HUDEP-2 (cell line): ENCODE data around the gene CYTH4.

Experiments
- DNase-seq, 76 experiments: peaks; one replicate each; lab custom pipeline; 2025; ENCODE audit not compliant: unreplicated experiment in 76 of 76; lab: John Stamatoyannopoulos, UW

CYTH4 gene

DNA sequence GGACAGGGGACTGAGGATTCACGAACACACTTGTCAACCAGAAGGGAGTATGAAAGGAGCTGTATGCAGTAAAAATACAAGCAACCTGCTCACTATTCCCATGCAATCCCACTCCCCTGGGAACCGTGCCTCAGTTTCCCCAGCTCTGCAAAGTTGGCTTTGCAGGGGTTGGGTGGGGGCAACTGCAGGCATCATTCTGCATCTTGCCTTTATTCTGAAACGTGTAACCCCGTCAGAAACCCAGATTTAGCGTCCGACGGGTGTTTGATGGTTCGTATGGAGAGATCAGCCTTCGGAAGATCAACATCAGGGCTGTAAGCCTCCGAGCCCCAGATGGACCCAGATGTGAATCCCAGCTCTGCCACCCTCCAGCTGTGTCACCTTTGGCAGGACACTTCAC lies 3.6 kb downstream of the CYTH4 start:
- no peak for DNase-seq

DNA sequence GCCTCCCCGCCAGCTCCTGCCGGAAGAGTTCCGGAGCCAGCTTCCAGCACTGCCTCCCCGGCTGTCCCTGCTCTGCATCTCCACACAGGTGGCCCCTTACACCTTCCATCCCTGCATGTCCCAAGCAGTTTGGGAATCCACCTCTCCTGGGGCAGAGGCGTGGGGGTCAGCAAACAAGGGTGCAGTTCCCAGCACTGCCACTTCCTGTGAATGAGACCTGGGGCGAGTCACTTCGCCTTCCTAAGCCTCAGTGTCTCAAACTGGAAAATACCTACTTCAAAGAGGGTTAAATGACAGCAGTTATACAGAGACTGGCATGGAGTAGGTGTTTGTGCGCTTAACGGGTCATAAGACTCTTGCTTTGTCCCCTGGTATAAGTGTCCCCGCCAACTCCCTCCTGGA lies 5.2 kb downstream of the CYTH4 start:
- no peak for DNase-seq

DNA sequence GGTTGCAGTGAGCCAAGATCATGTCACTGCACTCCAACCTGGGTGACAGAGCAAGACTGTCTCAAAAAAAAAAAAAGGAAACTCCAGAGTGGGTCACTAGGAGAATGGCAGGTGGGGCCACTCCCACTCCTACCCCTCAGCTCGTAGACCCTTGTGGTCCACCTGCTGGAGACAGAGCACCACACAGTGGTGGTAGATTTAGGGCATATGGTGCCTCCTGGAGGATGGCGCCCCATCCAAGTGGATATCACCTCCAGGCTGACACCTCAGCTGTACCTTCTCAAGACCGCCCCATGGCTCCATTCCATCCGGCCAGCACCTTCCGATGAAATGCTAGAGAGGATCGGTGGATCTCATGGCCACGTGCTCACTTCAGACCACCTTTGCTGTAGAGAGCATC lies 6.2 kb downstream of the CYTH4 start:
- DNase-seq, result no peak

DNA sequence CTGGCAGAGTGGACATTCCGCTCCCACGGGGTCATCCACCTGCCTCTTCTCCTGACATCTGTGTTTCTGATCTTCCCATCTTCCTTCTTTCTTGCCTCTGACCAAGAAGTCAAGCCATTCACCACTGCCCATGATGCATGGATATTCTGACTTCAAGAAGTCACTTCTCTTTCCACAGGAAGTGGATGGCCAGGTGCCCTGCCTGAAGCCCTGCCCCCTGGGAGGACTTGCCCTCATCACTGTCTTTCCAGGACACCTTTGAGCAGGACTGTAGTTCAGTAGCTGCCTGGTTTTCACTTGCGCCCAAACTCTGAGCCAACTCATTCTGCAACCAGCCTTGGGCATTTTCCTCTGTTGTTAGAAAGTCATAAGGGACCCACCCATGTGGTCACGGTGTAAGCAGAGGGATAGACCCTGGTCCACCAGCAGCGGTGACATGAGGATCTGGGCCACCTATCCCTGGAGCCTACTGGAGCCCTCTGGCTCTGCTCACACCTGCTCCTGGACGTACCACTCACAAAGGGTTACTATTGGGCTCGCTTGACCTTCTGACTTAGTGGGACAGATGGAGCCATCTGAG lies 6.9 kb downstream of the CYTH4 start:
- no peak for DNase-seq

DNA sequence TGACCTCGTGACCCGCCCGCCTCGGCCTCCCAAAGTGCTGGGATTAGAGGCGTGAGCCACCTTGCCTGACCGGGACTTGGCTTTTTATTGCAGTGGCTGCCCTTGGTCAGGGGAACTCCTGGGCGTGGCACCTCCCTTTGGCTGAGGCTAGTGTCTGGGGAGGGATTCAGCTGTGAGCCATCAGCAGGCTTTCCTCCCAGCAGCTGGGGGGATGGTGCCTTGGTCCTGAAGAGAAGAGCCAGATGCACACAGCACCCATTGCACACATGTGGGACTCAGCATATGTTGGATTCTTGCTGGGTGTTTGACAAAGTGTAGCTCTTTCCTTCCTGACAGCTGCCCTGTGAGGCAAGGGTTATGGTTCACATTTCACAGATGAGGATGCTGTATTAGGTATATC lies 8.4 kb downstream of the CYTH4 start:
- no peak for DNase-seq

DNA sequence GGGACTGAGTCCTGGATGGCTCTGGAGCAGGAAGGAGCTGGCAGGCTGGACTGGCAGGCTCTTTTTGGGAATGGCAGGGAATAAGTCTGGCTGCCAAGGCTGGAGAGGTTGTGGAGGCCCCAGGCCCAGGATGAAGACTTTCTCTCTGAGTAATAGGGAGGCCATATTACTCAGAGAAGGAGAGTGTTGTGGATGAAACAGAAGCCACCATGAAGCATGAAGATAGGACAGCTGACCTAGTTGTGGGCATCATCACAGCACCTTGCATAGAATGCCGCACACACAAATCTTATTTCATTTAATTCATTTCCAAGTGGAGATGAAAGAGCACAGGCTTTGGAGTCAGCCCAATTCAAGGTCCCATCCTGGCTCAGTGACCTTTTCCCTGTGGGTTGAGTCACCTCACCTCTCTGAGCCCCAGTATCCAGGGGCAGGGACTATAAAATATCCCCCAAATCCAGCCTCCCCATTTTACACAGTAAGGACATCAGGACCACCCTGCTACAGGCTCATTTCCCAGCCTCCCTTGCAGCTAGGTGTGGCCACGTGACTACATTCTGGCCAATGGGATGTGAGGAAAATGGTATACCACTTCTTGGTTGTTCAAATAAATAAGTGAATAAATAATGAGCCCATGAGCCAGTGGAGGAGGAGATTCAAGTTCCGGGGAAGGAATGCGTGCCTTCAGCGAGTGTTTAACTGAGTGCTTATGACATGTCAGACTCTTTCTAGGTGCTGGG lies 9.4 kb downstream of the CYTH4 start:
- DNase-seq, result no peak

DNA sequence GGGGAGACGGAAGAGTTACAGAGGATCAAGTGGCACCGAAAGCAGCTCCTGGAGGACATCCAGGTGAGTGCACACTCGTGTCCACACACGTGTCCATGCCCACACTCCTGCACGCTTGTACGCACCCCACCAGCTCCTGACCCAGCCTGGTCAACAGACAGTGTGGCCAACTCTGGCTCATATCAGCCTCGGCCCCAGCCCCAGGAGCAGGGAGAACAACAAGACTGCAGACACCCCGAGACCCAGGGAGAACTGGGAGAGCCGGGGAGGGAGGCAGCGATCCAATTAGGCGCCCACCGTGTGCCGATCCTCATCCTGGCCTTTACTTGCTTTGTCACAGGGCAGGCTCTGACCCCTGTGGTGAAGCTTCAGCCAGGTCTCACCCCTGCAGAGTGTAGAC lies 10.3 kb downstream of the CYTH4 start:
- no peak for DNase-seq

DNA sequence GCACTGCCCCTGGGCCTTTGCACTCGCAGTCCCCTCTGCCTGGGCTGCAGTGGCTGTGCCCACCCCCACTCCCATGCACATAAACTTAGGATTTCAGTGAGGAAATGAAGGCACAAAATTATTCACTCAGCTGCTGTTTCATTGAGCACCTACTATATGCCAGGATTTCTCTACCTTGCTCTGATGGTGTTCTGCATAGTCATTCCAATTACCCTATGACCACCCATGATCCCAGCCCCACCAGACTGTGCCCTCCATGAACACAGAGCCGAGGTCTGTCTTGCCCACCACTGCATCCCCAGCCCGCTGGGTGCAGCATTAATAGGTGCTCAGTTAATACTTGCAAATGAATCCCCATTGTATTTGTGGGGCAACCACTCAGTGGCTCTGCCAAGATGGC lies 10.9 kb downstream of the CYTH4 start:
- no peak for DNase-seq

DNA sequence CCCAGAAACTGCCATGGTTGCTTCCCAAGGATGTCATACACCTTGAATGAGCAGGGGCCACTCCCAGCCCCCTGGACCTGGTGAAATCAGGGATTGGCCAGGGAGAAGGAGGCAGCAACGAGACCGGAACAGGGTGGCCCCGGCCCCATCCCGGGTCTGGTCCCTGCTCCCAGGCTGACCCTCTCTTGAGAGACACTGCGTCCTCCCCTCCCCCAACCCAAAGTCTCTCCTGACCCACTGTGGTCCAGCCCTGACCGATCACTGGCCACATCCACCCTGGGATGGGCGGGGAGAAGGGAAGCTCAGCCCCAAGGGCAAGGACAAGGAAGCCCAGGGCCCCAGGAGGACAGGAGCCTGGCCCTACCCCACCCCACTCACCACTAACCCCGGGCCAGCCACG lies 12.4 kb downstream of the CYTH4 start:
- DNase-seq, result no peak

DNA sequence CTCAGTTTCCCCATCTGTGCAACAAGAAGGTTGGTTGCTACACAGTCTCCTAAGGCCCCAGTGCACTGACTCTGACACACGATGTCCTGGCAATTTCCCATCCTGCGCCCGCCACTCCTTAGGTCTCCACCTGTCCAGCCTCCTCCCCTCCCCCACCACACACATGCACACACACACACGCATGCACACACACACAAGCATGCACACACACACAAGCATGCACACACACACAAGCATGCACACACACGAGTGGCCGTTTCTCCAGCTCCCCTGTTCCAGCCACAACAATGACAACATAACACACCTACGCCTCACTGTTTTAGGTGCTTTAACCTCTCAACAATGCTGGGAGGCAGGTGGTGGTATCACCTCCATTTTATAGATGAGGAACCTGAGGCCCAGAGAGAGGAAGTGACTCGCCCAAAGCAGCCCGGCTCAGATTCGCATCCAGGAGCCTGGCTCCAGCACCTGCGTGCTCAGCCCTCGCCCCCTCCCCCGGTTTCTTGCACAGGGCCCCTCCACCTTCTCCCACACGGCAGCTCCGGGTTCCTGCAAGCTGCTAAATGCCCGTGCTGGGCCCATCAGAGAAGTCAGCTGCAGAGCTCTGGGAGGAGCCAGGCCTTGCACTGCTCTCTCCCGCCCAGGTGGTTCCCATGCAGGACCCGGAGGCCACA lies 13.0 kb downstream of the CYTH4 start:
- DNase-seq, result no peak

DNA sequence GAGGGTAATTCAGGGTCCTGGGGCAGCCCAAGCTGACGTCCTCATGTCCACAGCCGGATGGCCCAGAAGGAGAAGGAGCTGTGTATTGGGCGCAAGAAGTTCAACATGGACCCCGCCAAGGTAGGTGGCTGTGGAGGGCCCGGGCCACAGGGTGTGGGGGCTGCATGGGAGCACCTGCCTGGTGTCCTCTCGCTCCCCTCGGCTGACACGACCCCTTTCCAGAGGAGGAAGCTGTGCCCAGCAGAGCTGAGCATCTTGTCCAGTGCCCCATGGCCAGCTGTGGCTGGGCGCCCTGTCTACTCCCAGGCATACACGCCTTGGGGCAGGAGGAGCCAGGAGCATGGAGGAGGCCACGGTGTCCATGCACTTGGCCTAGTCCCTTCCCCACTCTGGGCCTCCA lies 13.6 kb downstream of the CYTH4 start:
- no peak for DNase-seq

DNA sequence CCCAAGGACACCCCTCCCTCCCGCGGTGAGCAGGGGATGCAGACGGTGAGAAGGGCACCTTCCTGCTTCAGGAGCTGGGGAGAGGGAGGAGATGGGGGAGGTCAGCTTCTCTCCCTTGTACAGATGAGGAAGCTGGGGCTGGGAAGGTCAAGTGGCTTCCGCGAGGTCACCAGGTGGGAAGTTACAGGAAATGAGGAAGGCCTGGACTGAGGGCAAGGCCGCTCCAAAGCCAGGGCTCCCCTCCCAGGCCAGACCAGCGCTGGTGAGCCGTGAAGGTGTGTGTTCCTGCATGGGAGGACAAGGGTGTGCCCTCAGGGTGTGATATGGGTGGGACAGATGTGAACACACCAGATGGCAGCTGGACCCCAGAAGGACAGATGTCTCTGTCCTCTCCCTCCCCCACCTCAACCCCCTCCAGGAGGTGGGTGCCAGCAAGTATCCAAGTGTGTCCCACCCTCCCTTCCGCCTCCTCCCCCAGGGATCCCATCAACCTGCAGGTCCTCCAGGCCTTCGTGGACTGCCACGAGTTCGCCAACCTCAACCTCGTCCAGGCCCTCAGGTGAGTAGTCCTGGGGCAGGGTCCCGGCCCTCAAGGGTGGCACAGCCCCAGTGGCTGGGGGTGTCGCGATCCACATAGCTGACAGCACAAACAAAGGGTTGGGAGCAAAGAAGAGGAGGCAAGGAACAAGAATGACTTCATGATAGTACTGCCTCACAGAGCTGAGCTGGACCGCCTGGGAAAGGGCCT lies 16.6 kb downstream of the CYTH4 start:
- no peak for DNase-seq

DNA sequence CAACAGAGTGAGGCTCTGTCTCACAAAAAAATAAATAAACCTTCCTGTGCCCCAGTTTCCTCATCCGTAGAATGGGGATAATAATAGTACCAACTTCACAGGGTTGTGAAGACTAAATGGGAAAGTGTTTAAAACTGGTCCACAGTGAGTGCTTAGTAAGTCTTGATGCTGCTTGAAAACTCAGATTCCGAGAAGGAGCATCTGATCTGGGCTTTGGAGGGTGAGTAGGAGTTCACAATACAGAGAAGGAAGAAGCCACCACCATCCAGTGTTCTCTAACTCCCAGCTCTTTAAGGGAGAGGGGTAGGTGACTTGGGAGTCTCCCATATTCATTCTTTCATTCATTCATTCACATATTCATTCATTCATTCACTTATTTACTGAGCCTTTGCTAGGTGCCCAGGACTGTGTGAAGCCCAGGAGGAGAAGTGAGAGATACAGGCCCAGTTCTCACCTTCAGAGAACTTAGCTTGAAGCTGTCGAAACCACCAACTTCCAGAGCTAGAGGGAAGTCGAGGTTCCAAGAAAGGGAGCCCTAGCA lies 17.7 kb downstream of the CYTH4 start:
- no peak for DNase-seq

DNA sequence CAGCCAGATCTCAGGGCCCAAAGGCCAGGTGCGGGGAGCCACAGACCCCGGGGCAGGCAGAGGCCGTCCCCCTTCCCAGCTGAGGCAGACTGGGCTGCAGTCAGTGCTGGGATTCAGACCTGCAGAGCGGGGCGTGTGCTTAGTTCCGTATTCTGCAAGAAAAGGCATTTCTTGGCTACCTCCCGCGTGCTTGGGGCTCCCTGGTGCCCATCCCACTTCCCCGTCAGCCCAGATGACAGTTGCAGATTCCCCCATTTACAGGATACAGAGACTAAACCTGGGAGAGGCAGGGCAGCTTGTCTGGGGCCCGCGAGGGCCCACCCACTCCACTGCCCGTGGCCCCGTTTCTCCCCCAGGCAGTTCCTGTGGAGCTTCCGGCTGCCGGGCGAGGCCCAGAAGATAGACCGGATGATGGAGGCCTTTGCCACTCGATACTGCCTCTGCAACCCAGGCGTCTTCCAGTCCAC lies 18.3 kb downstream of the CYTH4 start:
- no peak for DNase-seq

DNA sequence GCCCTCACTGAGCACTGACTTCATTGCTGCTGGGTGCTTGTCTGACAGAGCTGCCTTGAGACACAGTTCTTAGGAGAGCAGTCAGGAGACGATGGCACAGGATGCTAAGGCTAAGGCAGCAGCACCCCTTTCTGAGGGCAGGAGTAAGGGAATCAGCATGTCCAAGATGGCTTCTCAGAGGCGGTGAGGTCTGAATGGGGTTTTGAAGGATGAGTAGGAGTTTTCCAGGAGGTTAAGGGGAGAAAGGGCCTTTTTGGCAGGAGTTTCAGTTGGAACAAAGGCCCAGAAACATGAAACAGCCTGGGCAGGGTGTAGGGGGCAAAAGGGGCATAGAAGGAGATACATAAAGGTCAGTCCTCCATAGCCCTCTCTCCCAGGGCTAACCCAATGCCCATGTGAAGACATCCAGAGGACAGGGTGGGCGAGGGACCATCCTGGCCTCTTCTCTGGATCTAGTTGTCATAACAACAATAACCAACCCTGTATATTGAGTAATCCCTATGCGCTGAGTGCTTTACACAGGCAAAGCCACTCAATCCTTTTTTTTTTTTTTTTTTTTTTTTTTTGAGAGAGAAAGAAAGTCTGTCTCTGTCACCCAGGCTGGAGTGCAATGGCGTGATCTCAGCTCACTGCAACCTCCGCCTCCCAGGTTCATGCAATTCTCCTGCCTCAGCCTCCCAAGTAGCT lies 19.0 kb downstream of the CYTH4 start:
- DNase-seq, result no peak

DNA sequence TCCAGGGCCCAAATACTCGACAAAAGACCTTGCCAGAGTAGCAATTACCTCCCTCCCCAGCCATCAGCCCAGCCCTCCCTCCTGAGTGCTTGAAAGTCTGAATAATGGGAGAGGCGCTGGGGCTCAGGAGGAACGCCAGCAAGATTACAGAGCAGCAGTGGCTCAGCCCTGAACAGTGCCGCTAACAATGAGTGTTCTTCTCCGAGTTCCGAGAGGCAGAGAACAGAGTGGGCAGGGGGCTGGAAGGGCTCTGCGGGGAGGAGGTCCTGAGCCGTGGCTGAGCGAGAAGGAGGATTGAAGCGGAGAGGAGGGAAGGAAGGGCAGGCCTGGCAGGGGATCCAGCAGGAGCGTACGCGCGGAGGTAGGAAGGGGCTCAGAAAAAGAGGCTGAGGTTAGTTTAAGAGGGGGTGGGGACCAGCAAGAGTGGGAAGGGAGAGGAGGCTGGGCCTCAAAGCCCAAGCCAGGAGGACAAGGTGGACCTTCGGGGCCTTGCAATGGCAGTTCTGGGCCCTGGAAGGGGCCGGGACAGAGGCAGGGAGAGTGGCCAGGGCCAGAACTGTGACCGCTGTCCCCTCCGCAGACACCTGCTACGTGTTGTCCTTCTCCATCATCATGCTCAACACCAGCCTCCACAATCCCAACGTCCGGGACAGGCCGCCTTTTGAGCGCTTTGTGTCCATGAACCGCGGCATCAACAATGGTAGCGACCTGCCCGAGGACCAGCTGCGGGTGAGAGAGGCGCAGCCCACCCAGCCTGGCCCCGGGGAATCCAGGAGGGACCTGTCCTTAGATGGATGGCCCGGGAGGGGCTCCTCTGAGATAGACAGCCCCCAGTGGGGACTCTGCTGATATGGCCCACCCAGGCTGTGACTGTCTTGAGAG lies 20.6 kb downstream of the CYTH4 start:
- no peak for DNase-seq

DNA sequence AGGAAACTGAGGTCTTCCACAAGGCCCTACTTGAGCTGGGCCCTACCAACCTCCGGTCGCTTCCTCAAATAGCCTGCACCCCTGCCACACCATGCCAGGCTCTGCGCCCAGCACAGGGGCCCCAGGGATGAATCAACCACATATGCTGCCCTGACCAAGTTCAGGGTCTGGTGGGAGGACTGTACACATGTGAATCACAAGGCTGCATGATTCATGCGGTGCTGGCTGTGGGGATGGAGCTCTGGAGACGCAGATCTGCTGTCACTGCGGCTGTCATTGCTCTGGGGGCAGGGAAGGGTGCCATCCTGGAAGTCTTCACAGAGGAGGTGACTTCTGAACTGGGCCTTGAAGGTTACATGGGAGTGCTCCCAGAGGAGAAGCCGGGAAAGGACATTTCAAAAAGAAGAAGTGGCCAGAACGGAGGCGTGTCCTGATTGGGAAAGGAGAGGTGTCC lies 21.5 kb downstream of the CYTH4 start:
- DNase-seq, result peak in 61 of 76 experiments; percentile 5 to 78 (median 47)

DNA sequence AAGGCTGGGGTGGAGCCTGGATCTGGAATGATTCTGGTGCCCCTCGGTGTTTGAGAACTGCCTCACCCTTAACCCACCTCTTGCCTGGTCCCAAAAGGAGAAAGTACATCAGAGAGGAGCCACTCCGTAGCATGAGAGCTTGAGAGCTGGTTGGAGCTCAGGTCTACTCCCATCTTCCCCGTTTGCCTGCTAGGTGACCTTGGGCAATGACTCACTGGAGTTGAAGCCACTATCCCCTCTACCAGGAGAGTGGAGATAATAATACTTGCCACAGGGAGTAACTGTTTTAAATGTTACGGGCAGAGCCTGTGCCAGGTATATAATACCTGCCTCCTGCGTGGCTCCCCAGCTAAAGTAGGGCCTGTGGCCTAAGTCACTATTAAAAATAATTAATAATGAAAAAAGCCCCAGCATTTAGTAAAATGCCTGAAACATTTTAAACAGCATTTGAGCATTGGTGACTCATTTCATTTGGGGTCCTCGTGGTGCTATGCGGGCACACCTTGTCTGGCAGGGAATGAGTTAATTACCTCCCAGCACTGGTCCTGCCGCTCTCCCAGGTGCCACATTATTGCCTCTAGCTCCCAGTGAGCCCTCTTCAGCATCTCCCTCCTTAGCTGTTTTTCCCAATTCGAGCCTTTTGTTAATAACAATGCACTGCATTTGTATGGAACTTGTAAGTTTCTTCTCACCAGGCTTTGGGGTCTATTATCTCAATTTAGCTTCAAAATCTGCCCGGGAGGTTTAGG lies 22.5 kb downstream of the CYTH4 start:
- DNase-seq, result peak in 14 of 76 experiments; percentile 7 to 50 (median 23)

DNA sequence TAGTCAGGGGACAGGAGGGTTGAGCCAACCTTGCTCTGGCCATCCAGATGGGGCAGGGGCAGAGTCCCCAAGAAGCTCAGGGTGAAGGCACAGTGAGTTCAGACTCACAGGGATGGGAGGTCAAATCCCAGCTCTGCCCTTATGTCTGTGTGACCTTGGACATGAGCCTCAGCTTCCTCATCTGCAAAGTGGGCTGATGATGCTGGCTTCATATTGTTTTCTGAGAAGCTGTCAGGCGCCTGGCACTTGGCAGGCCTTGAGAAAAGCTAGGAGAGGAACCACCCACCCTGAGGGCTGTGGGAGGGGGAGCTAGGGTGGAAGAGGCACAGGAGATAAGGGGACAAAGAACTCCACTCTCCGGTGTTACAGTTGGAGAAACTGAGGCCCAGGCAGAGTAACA lies 23.6 kb downstream of the CYTH4 start:
- DNase-seq, result no peak
